ELR (cell line): ENCODE results near the gene N4BP3.

Source experiments
- DNase-seq: peaks from one replicate; pipeline ENCODE4 v3.0.0-alpha.2; 2015; ENCODE audit warnings: low read depth

Gene N4BP3

DNA sequence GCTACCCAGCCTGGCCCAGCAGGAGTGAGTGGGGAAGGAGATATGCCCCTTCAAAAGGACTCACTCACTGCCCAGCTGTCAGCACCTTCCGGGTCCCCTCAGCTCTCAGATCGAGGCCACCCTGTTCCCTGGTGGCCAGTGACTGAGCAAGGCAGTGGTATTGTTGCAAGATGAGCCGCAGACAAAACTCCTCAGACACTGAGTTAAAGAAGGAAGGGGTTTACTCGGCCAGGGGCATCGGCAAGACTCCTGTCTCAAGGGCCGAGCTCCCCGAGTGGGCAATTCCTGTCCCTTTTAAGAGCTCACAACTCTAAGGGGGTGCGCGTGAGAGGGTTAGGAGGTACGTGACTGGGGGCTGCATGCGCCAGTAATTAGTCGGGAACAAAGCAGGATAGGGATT is 9.7 kb upstream of the N4BP3 start:
- no peak for DNase-seq

DNA sequence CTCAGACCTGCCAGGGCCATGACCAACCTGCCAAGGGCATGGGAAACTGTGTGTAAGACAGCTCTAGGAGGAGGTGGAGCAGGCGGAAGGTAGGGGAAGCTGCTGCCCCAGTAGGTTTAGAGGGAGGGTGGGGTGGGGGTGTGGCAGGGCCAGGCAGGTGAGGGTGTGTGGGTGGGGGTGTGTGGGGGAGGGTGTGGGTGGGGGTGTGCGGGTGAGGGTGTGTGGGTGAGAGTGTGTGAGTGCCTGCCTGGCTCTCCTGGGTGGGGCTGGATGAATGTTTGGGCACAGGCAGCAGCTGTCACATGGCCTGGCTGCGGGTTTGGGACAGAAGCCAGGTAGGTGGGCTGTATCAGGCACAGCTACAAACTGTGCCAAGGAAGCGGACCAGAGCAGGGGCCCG is 8.8 kb upstream of the N4BP3 start:
- no peak for DNase-seq

DNA sequence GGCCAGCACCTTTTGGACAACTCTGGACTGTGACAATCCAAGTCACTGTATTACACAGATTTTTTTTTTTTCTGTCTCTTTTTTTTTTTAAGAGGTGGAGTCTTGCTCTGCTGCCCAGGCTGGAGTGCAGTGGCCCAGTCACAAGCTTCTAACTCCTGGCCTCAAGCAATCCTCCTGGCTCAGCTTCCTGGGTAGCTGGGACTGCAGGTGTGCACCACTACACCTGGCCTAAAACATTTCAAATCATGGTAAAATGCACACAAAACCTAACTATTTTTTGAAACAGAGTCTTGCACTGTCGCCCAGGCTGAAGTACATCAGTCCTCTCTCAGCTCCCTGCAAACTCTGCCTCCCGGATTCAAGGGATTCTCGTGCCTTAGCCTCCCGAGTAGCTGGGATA is 7.2 kb upstream of the N4BP3 start:
- no peak for DNase-seq

- no peak for DNase-seq
Observed at GRCh38 chr5:178106556-178107239, 6.6 kb upstream of the N4BP3 start.

DNA sequence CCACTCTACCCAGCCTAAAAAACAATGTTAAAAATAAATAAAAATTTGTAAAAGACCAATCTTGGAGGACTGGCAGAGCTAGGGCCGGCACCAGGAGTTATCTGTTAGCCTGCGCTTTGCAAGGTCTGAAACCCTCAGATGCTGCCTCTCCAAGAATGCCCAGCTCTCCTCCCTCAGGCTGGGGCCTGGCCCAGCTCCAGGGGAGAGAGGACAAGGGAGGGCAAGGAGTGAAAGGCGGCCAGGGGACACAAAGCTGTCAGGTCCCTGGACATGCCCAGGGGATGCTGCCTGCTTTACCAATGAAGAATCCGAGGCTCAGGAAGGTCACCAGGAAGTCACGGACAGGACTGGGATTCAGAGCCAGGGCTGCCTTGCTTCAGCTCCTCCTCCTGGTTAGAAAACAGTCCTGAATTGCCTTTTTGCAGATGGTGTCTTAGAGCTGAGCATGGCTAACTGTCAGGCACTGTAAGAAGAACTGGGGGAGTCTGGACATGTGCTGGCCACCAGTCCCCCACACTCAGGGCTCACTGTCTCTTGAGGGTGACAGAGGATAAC is 5.5 kb upstream of the N4BP3 start:
- DNase-seq = no peak

GRCh38 chr5:178108446-178108845 is 4.9 kb upstream of the N4BP3 start:
- no peak for DNase-seq

GRCh38 chr5:178108966-178109365 is 4.4 kb upstream of the N4BP3 start:
- DNase-seq = no peak

DNA sequence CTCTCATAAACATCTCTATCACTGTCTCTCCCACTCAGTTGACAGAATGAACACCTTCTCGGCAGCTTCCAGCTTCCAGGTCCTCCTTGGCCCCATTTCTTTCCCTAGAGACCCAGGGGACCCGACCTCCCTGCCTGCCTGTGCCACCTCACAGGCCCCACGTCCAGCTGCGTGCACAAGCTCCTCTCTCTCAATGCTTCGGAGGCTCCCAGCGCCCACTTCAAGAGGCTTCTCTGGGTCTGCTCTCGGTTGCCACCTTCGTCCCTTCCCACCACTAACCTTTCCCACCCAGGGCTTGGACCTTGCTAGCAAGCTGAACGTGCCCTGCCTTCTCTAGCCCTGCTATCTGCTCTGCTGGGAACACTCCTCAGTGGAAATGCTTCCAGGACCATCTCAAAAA is 2.8 kb upstream of the N4BP3 start:
- no peak for DNase-seq

GRCh38 chr5:178111925-178112324 is 1.4 kb upstream of the N4BP3 start:
- no peak for DNase-seq

DNA sequence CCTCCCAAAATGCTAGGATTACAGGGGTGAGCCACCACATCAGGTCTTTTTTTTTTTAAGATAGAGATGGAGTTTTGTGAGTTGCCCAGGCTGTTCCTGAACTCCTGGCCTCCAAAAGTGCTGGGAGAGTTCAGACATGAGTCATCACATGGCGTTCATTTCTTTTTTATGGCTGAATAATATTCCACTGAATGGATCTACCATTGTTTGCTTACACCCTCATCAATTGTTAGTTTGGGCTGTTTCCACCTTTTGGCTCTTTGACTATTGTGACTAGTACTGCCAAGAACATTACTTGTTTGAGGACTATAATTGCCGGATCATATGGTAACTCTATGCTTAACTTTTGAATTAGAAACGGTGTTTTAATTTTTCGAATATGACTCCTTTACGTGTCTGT is 787 bp upstream of the N4BP3 start:
- no peak for DNase-seq

- no peak for DNase-seq
Observed at GRCh38 chr5:178113841-178114324, 551 bp downstream of the N4BP3 start.

DNA sequence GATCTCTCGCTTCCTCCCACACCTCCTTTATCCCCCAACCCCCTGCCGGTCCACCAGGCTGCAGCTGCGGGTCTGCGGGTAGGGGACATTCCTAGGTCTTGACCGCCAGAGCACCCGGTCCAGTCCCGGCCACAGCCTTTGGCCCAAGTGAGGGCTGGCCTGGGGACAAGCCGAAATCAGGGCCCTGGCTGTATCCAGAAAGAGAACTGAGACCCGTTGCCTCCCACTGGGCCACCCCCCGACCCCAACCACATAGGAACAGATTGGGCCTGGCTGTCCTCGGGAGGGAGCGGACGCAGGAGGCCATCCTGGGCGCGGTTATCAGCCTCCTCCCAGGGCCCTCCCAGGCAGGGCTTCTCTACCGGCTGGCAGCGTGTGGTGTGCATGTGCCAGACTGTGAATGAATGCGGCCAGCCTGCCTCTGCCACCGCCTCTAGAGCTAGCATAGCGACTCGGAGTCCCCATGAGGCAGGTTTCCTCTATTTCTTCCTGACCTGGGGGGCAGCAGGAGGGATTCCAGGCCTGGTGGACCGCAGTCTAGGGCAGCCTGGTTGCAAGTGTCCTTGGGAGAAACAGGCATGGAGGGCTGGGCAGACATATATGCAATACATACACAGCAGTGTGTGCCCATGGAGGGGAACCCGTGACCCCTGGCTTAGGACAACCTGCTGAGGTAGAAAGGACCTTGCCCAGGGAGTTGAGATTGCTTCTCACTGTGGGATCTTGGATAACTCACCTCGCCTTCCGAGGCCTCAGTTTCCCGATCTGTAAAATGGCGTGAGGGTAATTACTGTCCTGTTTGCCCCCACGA is 1.2 kb downstream of the N4BP3 start:
- DNase-seq = no peak

DNA sequence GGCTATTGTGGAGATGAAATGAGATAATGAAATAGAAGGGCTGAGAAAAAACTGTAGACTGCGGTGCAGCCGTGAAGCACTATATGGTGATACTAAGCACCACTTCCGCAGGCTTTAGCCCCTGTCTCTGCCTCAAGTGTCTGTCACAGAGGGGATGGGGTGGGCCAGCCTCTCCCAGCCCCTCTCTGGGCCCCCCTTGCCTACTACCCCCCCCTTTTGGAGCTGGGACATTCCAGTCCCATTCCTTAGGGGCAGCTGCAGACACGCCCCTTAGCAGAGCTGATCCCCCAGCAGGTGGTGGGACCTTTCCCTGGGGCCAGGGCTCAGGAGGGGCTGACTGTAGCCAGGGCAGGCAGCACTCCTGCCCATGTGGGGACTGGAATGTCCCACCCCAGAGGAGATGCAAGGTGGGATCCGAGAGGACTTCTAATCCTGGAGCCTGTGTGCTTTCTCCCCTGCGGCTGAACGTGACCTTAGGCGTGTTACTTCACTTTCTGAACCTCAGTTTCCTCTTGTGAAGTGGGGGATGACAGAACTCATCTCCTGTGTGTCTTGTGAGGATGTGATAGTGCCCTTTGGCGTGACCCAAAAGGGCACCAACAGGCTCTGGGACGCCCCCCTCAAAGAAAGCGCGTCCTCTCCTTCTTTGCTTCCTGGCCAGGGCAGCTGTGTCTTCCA is 1.9 kb downstream of the N4BP3 start:
- DNase-seq = no peak

DNA sequence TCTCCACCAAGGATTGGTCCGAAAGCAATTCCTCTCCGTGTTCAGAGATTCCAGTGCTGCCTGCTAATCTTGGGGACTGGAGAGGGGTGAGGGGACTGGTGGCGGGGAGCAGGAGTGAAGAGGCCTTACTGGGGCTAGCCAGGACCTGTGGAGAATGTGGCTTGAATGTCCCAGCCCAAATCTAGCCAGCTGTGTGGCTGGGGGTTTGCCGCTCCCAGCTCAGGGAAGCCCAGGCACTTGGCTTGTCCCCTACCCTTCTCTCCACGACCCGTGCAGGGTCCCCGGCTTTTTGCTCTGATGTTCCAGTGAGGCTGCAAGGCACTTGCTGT is 2.4 kb downstream of the N4BP3 start:
- no peak for DNase-seq

GRCh38 chr5:178116143-178116885 is 3.0 kb downstream of the N4BP3 start:
- DNase-seq = no peak

DNA sequence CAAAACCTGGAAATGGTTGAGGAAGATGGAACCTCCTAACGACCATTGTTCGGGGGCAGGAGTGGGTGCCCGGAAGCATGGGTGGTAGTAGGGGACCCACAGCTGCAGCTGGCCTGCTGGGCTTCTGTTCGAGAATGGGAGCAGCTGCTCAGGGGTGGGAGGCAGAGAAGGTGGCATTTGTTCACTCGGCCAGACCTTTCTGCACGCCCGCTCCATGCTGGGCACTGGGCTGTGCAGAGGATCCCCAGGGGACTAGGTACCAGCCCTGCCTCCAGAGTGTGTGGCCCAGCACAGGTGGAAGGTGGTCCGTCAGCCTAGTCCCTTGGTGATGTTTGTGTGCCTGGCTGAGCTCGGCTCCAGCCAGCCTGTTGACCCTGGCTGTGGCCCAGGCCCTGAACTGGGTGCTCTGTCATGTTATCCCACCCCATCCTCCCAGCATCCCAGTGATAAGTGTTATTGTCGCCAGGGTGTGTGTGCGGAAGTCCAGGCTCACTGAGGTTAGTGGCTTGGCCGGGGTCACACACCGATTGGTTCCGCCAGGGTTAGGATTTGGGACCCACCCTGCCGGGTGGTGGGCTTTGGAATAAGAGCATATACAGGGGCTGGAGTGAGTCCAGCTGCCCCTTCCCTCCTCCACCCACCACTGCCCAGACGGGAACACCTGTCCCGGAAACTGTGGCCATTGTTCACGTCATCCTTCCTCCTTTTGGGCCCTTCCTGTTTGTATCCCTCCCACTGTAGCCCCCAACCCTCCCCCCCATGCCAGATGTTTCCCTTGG is 4.8 kb downstream of the N4BP3 start:
- DNase-seq = no peak

GRCh38 chr5:178119915-178120606 is 6.7 kb downstream of the N4BP3 start:
- no peak for DNase-seq

DNA sequence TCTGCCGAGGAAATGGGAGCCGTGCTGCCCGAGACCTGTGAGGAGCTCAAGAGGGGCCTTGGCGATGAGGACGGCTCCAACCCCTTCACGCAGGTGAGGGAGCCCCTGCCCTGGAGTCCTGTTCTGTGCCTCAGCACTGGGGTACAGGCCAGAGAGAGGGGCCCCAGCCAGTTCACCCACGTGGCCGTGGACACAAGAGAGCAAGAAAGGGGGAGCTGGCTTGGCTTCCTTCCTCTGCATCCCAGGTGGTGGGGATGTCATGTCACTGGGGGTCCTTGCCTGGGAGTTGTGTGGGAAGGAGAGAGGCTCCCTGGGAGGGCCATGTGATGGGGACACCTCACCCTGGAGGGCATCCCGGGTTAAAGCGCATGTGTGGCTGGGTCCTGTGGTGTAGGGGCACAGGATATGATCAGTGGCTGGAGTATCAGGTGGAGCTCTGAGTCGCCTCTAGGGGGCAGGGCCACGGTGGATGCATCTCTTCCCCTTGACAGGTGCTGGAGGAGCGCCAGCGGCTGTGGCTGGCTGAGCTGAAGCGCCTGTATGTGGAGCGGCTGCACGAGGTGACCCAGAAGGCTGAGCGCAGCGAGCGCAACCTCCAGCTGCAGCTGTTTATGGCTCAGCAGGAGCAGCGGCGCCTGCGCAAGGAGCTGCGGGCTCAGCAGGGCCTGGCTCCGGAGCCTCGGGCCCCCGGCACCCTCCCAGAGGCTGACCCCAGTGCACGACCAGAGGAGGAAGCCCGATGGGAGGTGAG is 7.5 kb downstream of the N4BP3 start:
- peak; percentile 59 for DNase-seq

- no peak for DNase-seq
Observed at GRCh38 chr5:178121391-178122276, 8.3 kb downstream of the N4BP3 start.
